HAP-1 (cell line): Measurements from ENCODE around the gene CEP57L1.
"Not testable (repeated sequence)": the region's sequence is repeated elsewhere in the genome, so short reads cannot be mapped to it uniquely, and the experiment has no call there.

Source experiments
- DNase-seq, 2 experiments: peaks; one replicate each; pipeline ENCODE4 v3.0.0-alpha.2; 2016 to 2020; ENCODE audit warnings: low spot score in 2 of 2
- H3K27me3 ChIP-seq: fragments of 250-450 bp; sonication (Bioruptor Pico); 2 replicates; pipeline ENCODE4 v1.5.1; 2020; ENCODE audit warnings: low read depth, mild to moderate bottlenecking, moderate library complexity
- H3K36me3 ChIP-seq: fragments of 250-450 bp; sonication (Bioruptor Pico); replicated peaks from 2 replicates; pipeline ENCODE4 v1.5.1; 2020; ENCODE audit warnings: mild to moderate bottlenecking
- H3K4me1 ChIP-seq: fragments of 250-450 bp; sonication (Bioruptor Pico); 2 replicates; pipeline ENCODE4 v1.5.1; 2020; ENCODE audit warnings: mild to moderate bottlenecking
- H3K4me3 ChIP-seq: fragments of 250-450 bp; sonication (Bioruptor Pico); 2 replicates; pipeline ENCODE4 v1.5.1; 2020; ENCODE audit warnings: mild to moderate bottlenecking, moderate library complexity
- H3K9me3 ChIP-seq: fragments of 250-450 bp; sonication (Bioruptor Pico); 2 replicates; pipeline ENCODE4 v1.5.1; 2020; ENCODE audit warnings: mild to moderate bottlenecking, moderate library complexity
- in situ Hi-C: fragments of 300-500 bp; cut with MboI; formaldehyde crosslinking; loops from 3 replicates; pipeline ENCODE4 v1.14.3; 2020; ENCODE audit warnings: low sequenced_read_pairs, inconsistent platforms, mixed read lengths

Gene CEP57L1

DNA sequence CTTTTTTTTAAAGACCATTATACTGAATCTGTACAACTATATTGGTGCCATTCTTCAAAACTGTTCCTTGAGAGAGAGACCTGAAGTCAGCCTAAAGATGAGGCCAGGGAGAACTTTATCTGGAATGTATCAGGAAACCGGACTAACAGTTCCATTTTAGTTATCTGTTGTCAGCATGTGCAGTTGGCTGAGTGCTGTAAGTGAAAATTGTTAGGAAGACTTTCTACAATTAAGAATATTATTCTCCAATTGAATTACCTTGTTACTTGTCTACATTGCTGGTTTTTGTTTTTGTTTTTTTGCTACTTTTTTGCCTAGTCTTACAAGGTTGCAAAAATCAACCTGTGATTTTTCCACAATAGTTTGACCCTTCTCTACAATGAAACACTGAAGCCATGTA, 7.5 kb downstream of the CEP57L1 start:
- in situ Hi-C loops: no loop called here
- no peaks in the 10 kb centered on the region for H3K4me1 ChIP-seq
- H3K36me3 ChIP-seq: no peaks in the 10 kb centered on the region
- DNase-seq: no peak
- no peaks in the 10 kb centered on the region for H3K9me3 ChIP-seq
- H3K27me3 ChIP-seq: no peaks in the 10 kb centered on the region
- H3K4me3 ChIP-seq: no peak overlapping the region

DNA sequence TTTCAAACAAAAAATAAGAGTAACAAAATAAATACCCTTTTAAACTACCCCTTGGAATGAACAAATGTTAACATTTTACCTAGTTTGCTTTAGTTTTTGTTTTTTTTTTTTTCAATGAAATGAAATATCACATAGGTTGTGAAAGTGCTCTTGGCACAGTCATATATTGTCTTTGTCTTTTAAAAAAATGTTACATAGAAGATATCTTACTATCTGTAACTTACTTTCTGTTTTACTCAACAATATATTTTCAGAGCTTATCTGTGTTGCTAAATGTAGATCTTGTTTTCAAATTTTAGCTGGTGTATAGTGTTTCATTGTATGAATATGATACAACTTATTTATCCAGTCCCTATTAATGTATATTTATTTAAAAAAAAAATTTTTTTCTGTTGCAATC, 8.6 kb downstream of the CEP57L1 start:
- Histone ChIP-seq H3K9me3 (no peaks in the 10 kb centered on the region), H3K4me3 (no peak overlapping the region), H3K4me1 (no peaks in the 10 kb centered on the region), H3K36me3 (no peaks in the 10 kb centered on the region), H3K27me3 (no peaks in the 10 kb centered on the region)
- no peak for DNase-seq
- in situ Hi-C loops: no loop called here

DNA sequence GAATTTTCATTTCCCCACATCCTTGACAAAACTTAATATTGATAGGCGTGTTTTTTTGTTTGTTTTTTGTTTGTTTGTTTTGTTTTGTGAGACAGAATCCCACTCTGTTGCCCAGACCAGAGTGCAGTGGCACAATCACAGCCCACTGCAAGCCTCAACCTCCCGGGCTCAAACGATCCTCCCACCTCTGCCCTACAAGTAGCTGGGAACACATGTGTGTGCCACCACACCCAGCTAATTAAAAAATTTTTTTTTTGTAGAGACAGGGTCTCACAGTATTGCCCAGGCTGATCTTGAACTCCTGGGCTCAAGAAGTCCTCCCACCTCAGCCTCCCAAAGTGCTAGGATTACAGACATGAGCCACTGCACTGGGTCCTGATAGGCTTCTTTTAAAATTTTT, 9.2 kb downstream of the CEP57L1 start:
- no peak for DNase-seq
- Histone ChIP-seq H3K4me1 (no peaks in the 10 kb centered on the region), H3K36me3 (no peaks in the 10 kb centered on the region), H3K9me3 (no peaks in the 10 kb centered on the region), H3K27me3 (no peaks in the 10 kb centered on the region), H3K4me3 (no peak overlapping the region)
- in situ Hi-C loops: no loop called here

DNA sequence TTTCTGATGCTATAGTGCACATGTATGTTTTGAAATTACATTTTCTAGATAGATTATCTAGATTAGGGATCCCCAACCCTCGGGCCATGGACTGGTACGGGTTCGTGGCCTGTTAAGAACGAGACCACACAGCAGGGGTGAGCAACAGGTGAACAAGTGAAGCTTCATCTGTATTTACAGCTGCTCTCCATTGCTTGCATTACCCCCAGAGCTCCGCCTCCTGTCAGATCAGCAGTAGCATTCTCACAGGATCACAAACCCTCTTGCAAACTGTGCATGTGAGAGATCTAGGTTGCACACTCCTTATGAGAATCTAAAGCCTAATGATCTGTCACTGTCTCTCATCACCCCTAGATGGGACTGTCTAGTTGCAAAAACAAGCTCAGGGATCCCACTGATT, 10.4 kb downstream of the CEP57L1 start:
- no peak for DNase-seq
- no peak overlapping the region for H3K4me3 ChIP-seq
- H3K36me3 ChIP-seq: no peaks in the 10 kb centered on the region
- in situ Hi-C loops: no loop called here
- no peaks in the 10 kb centered on the region for H3K27me3 ChIP-seq
- H3K4me1 ChIP-seq: no peaks in the 10 kb centered on the region
- no peaks in the 10 kb centered on the region for H3K9me3 ChIP-seq

DNA sequence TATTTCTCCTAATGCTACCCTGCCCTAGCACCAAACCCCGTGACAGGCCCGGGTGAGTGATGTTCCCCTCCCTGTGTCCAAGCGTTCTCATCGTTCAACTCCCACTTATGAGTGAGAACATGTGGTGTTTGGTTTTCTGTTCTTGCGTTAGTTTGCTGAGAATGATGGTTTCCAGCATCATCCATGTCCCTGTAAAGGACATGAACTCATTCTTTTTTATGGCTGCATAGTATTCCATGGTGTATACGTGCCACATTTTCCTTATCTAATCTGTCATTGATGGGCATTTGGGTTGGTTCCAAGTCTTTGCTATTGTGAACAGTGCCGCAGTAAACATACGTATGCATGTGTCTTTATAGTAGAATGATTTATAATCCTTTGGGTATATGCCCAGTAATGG, 14.4 kb downstream of the CEP57L1 start:
- H3K4me3 ChIP-seq, H3K27me3 ChIP-seq, H3K9me3 ChIP-seq, H3K36me3 ChIP-seq, H3K4me1 ChIP-seq, DNase-seq, in situ Hi-C loops: not testable (repeated sequence)

- H3K36me3 ChIP-seq, H3K27me3 ChIP-seq, DNase-seq, in situ Hi-C loops, H3K9me3 ChIP-seq, H3K4me3 ChIP-seq, H3K4me1 ChIP-seq: not testable (repeated sequence)
These were observed 17.4 kb downstream of the CEP57L1 start for GRCh38 chr6:109112663-109113062.

DNA sequence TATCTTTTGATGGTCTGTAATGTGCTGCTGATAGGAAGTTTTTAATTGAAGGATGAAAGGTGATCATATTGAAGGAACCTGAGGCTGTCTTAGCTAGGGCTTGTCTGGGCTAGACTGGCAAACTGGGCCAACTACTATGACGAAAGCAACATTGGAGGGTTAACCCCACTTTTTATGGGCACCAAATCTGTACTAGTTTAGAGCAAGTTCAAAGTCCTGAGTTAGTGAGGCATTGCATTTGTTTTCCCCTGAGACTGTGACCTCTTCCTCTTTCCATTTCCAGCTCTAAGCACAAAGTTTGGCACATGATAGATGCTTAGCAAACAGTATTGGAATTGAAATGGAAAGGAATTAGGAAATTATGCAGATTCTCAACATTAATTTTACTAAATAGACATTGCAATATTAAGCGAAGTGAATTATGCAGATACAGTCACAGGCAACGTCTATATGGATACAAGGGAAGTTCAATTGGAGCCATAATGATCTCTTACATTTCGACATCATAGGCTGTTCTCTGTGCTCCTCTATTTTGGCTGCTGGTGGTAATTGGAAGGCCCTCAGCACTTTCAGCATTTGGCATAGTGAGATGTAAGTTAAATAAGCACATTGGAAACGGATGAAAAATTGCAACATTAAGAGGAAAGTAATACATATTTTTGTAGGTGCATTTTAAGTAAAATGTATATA, 22.2 kb downstream of the CEP57L1 start:
- peaks cover 23% of the 10 kb centered on the region for H3K4me1 ChIP-seq
- H3K4me3 ChIP-seq: no peak overlapping the region
- DNase-seq: no peak
- H3K27me3 ChIP-seq: no peaks in the 10 kb centered on the region
- H3K36me3 ChIP-seq: no peaks in the 10 kb centered on the region
- in situ Hi-C loops: no loop called here
- no peaks in the 10 kb centered on the region for H3K9me3 ChIP-seq

DNA sequence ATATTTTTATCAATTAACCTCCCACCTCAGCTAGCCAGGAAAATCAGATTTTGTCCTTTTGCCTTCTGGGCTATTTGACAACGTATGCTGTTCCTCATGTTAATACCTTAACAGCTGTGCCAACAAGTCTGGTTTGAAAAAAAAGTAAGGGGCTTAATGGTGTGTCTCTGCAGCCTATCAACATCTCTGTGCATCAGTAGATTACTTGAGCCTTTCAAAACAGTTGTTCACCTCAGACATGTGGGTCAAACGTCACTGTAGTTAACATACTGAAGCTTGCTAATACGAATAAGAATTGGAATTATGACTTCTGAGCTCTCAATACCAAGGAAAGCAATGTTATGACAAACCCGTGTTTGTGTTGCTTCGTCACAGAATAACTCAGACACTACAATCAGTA, 23.0 kb downstream of the CEP57L1 start:
- no peak for DNase-seq
- no peaks in the 10 kb centered on the region for H3K27me3 ChIP-seq
- in situ Hi-C loops: no loop called here
- no peaks in the 10 kb centered on the region for H3K9me3 ChIP-seq
- no peaks in the 10 kb centered on the region for H3K36me3 ChIP-seq
- no peak overlapping the region for H3K4me3 ChIP-seq
- H3K4me1 ChIP-seq: peaks cover 21% of the 10 kb centered on the region

- in situ Hi-C loops: no loop called here
- Histone ChIP-seq H3K27me3 (no peaks in the 10 kb centered on the region), H3K36me3 (no peaks in the 10 kb centered on the region)
These were observed 23.6 kb downstream of the CEP57L1 start for GRCh38 chr6:109118871-109119354.

GRCh38 chr6:109121411-109121810, 26.1 kb downstream of the CEP57L1 start:
- H3K4me3 ChIP-seq: no peak overlapping the region
- H3K9me3 ChIP-seq: no peaks in the 10 kb centered on the region
- peaks cover 13% of the 10 kb centered on the region for H3K4me1 ChIP-seq
- H3K36me3 ChIP-seq: no peaks in the 10 kb centered on the region
- H3K27me3 ChIP-seq: no peaks in the 10 kb centered on the region
- in situ Hi-C loops: no loop called here
- DNase-seq: no peak

More at GRCh38 chr6:109118871-109119354, 23.6 kb downstream of the CEP57L1 start:
- Histone ChIP-seq H3K9me3 (no peaks in the 10 kb centered on the region), H3K4me3 (no peak overlapping the region), H3K4me1 (peaks cover 15% of the 10 kb centered on the region)
- DNase-seq: peak in 1 of 2 experiments; percentile 32

- Histone ChIP-seq H3K9me3 (no peaks in the 10 kb centered on the region), H3K36me3 (no peaks in the 10 kb centered on the region), H3K4me1 (peaks cover 14% of the 10 kb centered on the region), H3K4me3 (no peak overlapping the region), H3K27me3 (no peaks in the 10 kb centered on the region)
- no peak for DNase-seq
- in situ Hi-C loops: no loop called here
These were observed 28.9 kb downstream of the CEP57L1 start for GRCh38 chr6:109124219-109124618.

DNA sequence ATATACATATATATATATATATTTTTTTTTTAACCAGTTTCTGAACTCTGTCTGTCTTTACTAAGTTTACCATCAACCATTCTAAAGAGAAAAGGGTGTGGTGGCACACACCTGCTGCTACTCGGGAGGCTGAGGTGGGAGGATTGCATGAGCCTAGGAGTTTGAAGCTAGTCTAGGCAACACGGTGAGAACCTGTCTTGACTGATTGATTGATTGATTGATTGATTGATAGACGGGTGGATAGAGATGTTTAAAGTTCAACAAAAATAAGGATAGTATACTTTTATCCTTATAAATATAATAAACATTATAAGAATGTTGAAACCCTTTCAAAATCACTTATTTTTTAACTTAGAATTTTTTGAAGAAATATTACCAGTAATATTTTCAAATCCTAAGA, 30.2 kb downstream of the CEP57L1 start:
- Histone ChIP-seq H3K9me3 (no peaks in the 10 kb centered on the region), H3K27me3 (no peaks in the 10 kb centered on the region), H3K4me1 (peaks cover 21% of the 10 kb centered on the region), H3K4me3 (no peak overlapping the region), H3K36me3 (0 out of 2 replicates have a peak, but pooled peaks cover 4% of the 10 kb centered on the region)
- DNase-seq: no peak
- in situ Hi-C loops: no loop called here

- Histone ChIP-seq H3K36me3 (0 out of 2 replicates have a peak, but pooled peaks cover 4% of the 10 kb centered on the region), H3K4me3 (no peak overlapping the region), H3K27me3 (no peaks in the 10 kb centered on the region), H3K4me1 (peaks cover 21% of the 10 kb centered on the region), H3K9me3 (no peaks in the 10 kb centered on the region)
- peak in 1 of 2 experiments; percentile 5 for DNase-seq
- in situ Hi-C loops: no loop called here
These were observed 34.8 kb downstream of the CEP57L1 start for GRCh38 chr6:109130065-109130464.

GRCh38 chr6:109135600-109135999, 40.3 kb downstream of the CEP57L1 start:
- H3K4me1 ChIP-seq, H3K4me3 ChIP-seq, in situ Hi-C loops, DNase-seq, H3K36me3 ChIP-seq, H3K9me3 ChIP-seq, H3K27me3 ChIP-seq: not testable (repeated sequence)

- H3K4me1 ChIP-seq, H3K4me3 ChIP-seq, in situ Hi-C loops, H3K27me3 ChIP-seq, DNase-seq, H3K9me3 ChIP-seq, H3K36me3 ChIP-seq: not testable (repeated sequence)
These were observed 40.7 kb downstream of the CEP57L1 start for GRCh38 chr6:109136039-109136438.
